WERI-Rb-1 (cell line): ENCODE results near the gene C1R.

Experiments
- DNase-seq: peaks from one replicate; pipeline ENCODE4 v3.0.0-alpha.2; 2020
- H3K27ac ChIP-seq: fragments of 250-450 bp; sonication (Bioruptor Pico); 2 replicates; pipeline ENCODE4 v1.5.1; 2020; ENCODE audit warnings: mild to moderate bottlenecking, moderate library complexity
- H3K27me3 ChIP-seq: fragments of 250-450 bp; sonication (Bioruptor Pico); 2 replicates; pipeline ENCODE4 v1.5.1; 2021; ENCODE audit warnings: mild to moderate bottlenecking, low read depth, moderate library complexity; ENCODE audit not compliant: insufficient read depth, severe bottlenecking
- H3K36me3 ChIP-seq: fragments of 250-450 bp; sonication (Bioruptor Pico); 2 replicates; pipeline ENCODE4 v1.5.1; 2020; ENCODE audit warnings: mild to moderate bottlenecking, moderate library complexity
- H3K4me3 ChIP-seq: 2 replicates; pipeline ENCODE4 v1.5.1; 2011; ENCODE audit warnings: low read depth, mild to moderate bottlenecking, control low read depth, low read length
- H3K9me3 ChIP-seq: fragments of 250-450 bp; sonication (Bioruptor Pico); 2 replicates; pipeline ENCODE4 v1.5.1; 2021; ENCODE audit warnings: mild to moderate bottlenecking, moderate library complexity; ENCODE audit not compliant: severe bottlenecking
- TF ChIP-seq, protein P1 (sequence below): IDR thresholded peaks from 2 replicates; pipeline ENCODE4 v1.5.1; 2011; ENCODE audit warnings: low read depth, mild to moderate bottlenecking, control low read depth, inconsistent platforms, low read length

C1R gene

DNA sequence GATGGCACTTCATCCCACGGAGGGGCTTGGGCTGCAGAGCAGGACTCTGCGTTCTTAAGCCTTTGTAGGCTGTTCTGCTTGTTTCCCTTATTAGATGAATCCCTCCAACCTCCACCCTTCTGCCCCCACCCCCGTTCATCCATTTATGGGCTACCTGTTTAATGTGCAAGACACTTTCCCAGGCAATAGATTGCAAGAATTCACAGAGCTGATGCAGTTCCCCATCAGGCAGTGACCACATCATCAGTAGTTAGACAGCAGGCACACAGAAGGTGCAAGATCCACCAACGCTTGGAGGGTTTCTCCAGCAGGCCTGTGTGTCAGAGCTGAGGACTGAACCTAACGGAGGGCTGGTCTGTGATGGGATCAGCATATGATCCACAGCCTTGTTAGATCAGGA is 1.2 kb upstream of the C1R start:
- Histone ChIP-seq H3K27me3 (no peaks in the 10 kb centered on the region), H3K9me3 (no peaks in the 10 kb centered on the region), H3K4me3 (no peak overlapping the region), H3K36me3 (no peaks in the 10 kb centered on the region), H3K27ac (no peak overlapping the region)
- TF ChIP-seq, protein P1, sequence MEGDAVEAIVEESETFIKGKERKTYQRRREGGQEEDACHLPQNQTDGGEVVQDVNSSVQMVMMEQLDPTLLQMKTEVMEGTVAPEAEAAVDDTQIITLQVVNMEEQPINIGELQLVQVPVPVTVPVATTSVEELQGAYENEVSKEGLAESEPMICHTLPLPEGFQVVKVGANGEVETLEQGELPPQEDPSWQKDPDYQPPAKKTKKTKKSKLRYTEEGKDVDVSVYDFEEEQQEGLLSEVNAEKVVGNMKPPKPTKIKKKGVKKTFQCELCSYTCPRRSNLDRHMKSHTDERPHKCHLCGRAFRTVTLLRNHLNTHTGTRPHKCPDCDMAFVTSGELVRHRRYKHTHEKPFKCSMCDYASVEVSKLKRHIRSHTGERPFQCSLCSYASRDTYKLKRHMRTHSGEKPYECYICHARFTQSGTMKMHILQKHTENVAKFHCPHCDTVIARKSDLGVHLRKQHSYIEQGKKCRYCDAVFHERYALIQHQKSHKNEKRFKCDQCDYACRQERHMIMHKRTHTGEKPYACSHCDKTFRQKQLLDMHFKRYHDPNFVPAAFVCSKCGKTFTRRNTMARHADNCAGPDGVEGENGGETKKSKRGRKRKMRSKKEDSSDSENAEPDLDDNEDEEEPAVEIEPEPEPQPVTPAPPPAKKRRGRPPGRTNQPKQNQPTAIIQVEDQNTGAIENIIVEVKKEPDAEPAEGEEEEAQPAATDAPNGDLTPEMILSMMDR = no peak
- DNase-seq = no peak

DNA sequence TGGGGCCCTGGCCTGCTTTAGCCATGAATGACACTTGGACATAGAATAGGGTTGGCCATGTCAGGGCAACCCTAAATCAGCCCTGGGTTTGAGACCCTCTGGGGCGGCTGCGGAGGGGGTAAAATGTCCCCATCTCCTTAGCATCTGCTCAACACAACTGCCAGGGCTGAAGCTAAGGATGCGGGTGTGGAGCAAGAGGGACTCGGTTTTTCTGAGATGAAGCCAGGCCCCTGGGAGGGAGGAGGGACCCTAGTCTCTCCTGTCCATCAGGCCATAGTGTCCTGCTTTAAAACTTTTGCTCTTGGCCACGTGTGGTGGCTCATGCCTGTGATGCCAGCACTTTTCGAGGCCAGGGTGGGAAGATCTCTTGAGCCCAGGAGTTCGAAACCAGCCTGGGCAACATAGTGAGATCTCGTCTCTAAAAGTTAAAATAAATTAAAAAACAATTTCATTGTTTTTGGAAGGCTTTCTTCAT is 778 bp upstream of the C1R start:
- H3K9me3 ChIP-seq = no peaks in the 10 kb centered on the region
- DNase-seq = no peak
- H3K4me3 ChIP-seq = no peak overlapping the region
- TF ChIP-seq, protein P1 = no peak
- no peak overlapping the region for H3K27ac ChIP-seq
- H3K36me3 ChIP-seq = no peaks in the 10 kb centered on the region
- no peaks in the 10 kb centered on the region for H3K27me3 ChIP-seq

DNA sequence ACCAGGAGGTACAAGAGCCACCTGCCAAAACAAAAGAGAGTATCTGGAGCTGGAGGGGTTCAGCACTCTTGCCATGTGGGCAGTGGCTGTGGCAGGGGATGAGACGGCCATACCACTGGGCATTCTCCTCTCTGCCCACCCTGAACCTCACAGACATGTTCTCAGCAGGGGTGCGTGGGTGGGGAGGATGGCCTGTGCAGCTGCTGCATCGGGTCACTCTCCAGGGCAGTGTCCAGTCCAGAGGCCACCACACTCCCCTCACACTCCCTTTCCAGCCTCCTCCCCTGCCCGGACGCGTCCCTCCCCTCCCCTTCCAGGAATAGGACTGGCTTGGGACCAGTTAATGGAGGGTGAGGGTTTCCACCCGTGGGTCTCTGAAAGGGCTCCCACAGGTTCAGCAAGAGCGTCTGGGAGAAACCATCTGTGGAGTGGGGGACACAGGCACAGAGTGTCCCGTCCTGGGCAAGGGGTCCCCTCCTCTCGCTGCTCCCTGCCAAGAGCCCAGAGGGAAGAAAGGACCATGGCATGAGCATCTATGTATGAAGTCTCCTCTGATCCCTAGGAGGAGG is 501 bp downstream of the C1R start:
- no peak overlapping the region for H3K4me3 ChIP-seq
- no peaks in the 10 kb centered on the region for H3K27me3 ChIP-seq
- DNase-seq = no peak
- H3K27ac ChIP-seq = no peak overlapping the region
- no peaks in the 10 kb centered on the region for H3K36me3 ChIP-seq
- TF ChIP-seq, protein P1 = no peak
- H3K9me3 ChIP-seq = no peaks in the 10 kb centered on the region

DNA sequence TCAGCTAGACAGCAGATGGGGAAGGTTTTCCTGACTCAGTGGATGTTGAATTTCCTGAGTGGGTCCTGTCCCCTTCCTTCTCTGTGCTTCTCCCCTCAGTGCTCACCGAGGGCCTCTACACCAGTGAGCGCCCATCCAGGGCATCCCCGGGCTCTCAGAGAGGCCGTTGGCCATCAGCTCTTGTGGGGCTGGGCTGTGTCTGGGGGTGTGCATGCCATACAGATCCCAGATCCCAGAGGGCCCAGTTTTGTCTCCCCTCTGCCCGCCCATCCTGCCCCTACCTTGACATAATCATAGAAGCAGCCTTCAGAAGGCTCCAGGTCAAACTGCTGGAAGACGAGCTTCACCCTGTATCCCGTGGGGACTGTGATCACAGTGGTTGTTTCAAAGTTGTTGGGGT is 1.1 kb downstream of the C1R start:
- Histone ChIP-seq H3K36me3 (no peaks in the 10 kb centered on the region), H3K27me3 (no peaks in the 10 kb centered on the region), H3K9me3 (no peaks in the 10 kb centered on the region), H3K4me3 (no peak overlapping the region), H3K27ac (no peak overlapping the region)
- TF ChIP-seq, protein P1 = no peak
- DNase-seq = no peak

DNA sequence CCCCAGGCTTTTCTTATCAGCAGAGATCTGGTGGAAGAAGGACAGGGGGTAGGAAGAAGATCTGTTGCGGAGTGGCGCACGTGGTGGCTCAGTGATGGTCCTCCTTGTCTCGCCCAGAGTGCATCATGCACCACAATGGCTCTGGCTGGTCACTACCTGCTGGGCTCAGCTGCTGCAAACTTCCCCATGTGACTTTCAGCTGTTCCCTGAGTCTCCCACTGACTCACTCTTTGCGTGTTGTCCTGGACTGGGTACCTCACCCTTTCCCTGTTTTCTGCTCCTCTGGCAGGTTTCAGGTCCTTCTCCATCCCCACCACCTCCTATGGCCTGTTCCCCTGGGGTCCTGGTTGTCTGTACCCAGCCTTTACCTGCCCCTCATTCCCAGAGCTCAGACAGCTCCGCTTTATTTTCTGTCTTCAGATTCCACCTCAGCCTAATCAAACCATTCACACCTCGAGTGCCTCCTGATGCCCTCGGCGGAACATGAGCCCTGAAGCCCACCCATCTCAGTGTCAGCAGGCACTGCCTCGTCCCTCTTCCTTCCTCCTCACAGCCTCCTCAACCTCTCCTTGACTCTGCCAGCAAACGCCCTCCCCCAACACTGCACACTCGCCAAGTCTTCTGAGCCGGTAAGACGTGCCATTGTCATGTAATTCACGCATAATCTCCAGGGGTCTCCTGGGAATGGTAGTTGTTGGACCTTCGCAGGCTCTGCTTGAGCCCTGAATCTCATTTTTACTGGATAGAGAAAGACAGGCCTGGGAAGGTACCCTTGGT is 1.8 kb downstream of the C1R start:
- H3K27me3 ChIP-seq = no peaks in the 10 kb centered on the region
- H3K36me3 ChIP-seq = no peaks in the 10 kb centered on the region
- DNase-seq = no peak
- no peak overlapping the region for H3K4me3 ChIP-seq
- TF ChIP-seq, protein P1 = no peak
- no peak overlapping the region for H3K27ac ChIP-seq
- no peaks in the 10 kb centered on the region for H3K9me3 ChIP-seq
